WTC11 (cell line): ENCODE data around the gene ECE1. TPM values are rescaled to one million over a fixed set of nuclear protein-coding genes. Genes with fewer than 3 reads are reported as not detected.
"Not testable (repeated sequence)": the region's sequence is repeated elsewhere in the genome, so short reads cannot be mapped to it uniquely, and the experiment has no call there.

Source experiments
- ATAC-seq: fragments of 200-7000 bp; cut with Tn5 transposase; 2 replicates; pipeline ENCODE4 v1.10.0; 2021; ENCODE audit warnings: mild to moderate bottlenecking, moderate library complexity
- CTCF ChIA-PET: fragments of 300-600 bp; sonication (Branson Sonifier 250); formaldehyde crosslinking; loops from one replicate; lab custom pipeline; 2021; ENCODE audit warnings: antibody characterized with exemption; lab: Charles Lee
- POLR2A ChIA-PET: fragments of 350-600 bp; sonication (Branson Sonifier 250); formaldehyde crosslinking; loops from one replicate; lab custom pipeline; 2021; ENCODE audit warnings: antibody characterized with exemption; lab: Charles Lee
- DNase-seq: peaks from one replicate; pipeline ENCODE4 v3.0.0; 2021; ENCODE audit warnings: low spot score
- H3K27ac Mint-ChIP-seq: 2 replicates; pipeline ENCODE4 v1.8.0; 2021; ENCODE audit warnings: mixed read lengths
- H3K27me3 Mint-ChIP-seq: 2 replicates; pipeline ENCODE4 v1.8.0; 2021; ENCODE audit warnings: low read depth, mild to moderate bottlenecking, moderate library complexity, mixed read lengths
- H3K36me3 Mint-ChIP-seq: 2 replicates; pipeline ENCODE4 v1.8.0; 2021; ENCODE audit warnings: mixed read lengths
- H3K4me1 Mint-ChIP-seq: 2 replicates; pipeline ENCODE4 v1.8.0; 2022; ENCODE audit warnings: mixed read lengths
- H3K4me3 Mint-ChIP-seq: 2 replicates; pipeline ENCODE4 v1.8.0; 2021; ENCODE audit warnings: mild to moderate bottlenecking, moderate library complexity, mixed read lengths
- H3K9me3 Mint-ChIP-seq: 2 replicates; pipeline ENCODE4 v1.8.0; 2021; ENCODE audit warnings: mixed read lengths
- EMX1 ChIP-seq: fragments of 250-450 bp; sonication (Bioruptor Pico); IDR thresholded peaks from 2 replicates; pipeline ENCODE4 v1.8.0; 2021; ENCODE audit warnings: mild to moderate bottlenecking
- FOXP4 ChIP-seq: sonication (generic); formaldehyde crosslinking; IDR thresholded peaks from 2 replicates; pipeline ENCODE4 v1.8.0; 2022; ENCODE audit warnings: mild to moderate bottlenecking, missing genetic modification reagents
- GABPB1 ChIP-seq: sonication (generic); formaldehyde crosslinking; IDR thresholded peaks from 2 replicates; pipeline ENCODE4 v1.8.1; 2023; ENCODE audit warnings: mild to moderate bottlenecking, missing genetic modification reagents
- MYBL2 ChIP-seq: sonication (generic); formaldehyde crosslinking; IDR thresholded peaks from 2 replicates; pipeline ENCODE4 v1.8.1; 2023; ENCODE audit warnings: mild to moderate bottlenecking, moderate library complexity, missing genetic modification reagents
- TCF7 ChIP-seq: sonication (generic); formaldehyde crosslinking; IDR thresholded peaks from 2 replicates; pipeline ENCODE4 v1.8.0; 2022; ENCODE audit warnings: mild to moderate bottlenecking, low read depth, missing genetic modification reagents, moderate library complexity
- ZNF121 ChIP-seq: sonication (generic); formaldehyde crosslinking; IDR thresholded peaks from 2 replicates; pipeline ENCODE4 v1.8.0; 2023; ENCODE audit warnings: missing genetic modification reagents
- total RNA-seq: library from RNA; stranded (reverse); gene quantifications from 3 replicates; pipeline ENCODE4 v1.2.3, GENCODE V29; 2021

ECE1 gene
- total RNA-seq, 1 experiment from 2014 or later = 45.0 TPM

GRCh38 chr1:21174654-21175323, 115.5 kb downstream of the ECE1 start:
- peaks cover 23% of the 10 kb centered on the region for H3K27me3 Mint-ChIP-seq
- no peaks in the 10 kb centered on the region for H3K9me3 Mint-ChIP-seq
- TF ChIP-seq TCF7 (CRISPR knock-in tag) (no peak), FOXP4 (CRISPR knock-in tag) (no peak), GABPB1 (peak; percentile 80)
- H3K4me3 Mint-ChIP-seq = peak overlapping the region; percentile 82
- ChIA-PET CTCF (interaction anchor here (1.0 kb wide), 1 partner anchor 21 kb away, joined by 3 read pairs; no protein-coding TSS in a partner anchor), POLR2A (interaction anchor here (0.6 kb wide), 1 partner anchor 348 kb away, joined by 3 read pairs; no protein-coding TSS in a partner anchor)
- peak overlapping the region; percentile 71 for H3K27ac Mint-ChIP-seq
- ATAC-seq (no peak), DNase-seq (no peak)
- peaks cover 17% of the 10 kb centered on the region for H3K36me3 Mint-ChIP-seq
- peaks cover 18% of the 10 kb centered on the region for H3K4me1 Mint-ChIP-seq

- Mint-ChIP-seq H3K9me3 (no peaks in the 10 kb centered on the region), H3K4me1 (peaks cover 18% of the 10 kb centered on the region), H3K36me3 (peaks cover 20% of the 10 kb centered on the region), H3K27me3 (peaks cover 21% of the 10 kb centered on the region), H3K27ac (peak overlapping the region; percentile 71; the same call in 1 of the 2 replicates), H3K4me3 (peak overlapping the region; percentile 82)
- no peak for DNase-seq
- ChIA-PET POLR2A (interaction anchor here (0.6 kb wide), 1 partner anchor 348 kb away, joined by 3 read pairs; no protein-coding TSS in a partner anchor), CTCF (interaction anchor here (0.7 to 1.0 kb wide), 2 partner anchors 21 to 513 kb away, joined by 3 read pairs; partner anchors contain the start of gene DDOST)
- no peak for ATAC-seq
- TF ChIP-seq MYBL2 (CRISPR knock-in tag) = no peak
These were observed 116.0 kb downstream of the ECE1 start for GRCh38 chr1:21174230-21174629.

- H3K9me3 Mint-ChIP-seq, POLR2A ChIA-PET, DNase-seq, H3K27ac Mint-ChIP-seq, H3K4me3 Mint-ChIP-seq, ATAC-seq: not testable (repeated sequence)
- H3K4me1 Mint-ChIP-seq = peaks cover 18% of the 10 kb centered on the region
- H3K36me3 Mint-ChIP-seq = peaks cover 27% of the 10 kb centered on the region
- peaks cover 11% of the 10 kb centered on the region for H3K27me3 Mint-ChIP-seq
- CTCF ChIA-PET = interaction anchor here (0.9 kb wide), 1 partner anchor 22 kb away, joined by 4 read pairs; no protein-coding TSS in a partner anchor
These were observed 117.2 kb downstream of the ECE1 start for GRCh38 chr1:21173096-21173495.

GRCh38 chr1:21170837-21171236, 119.4 kb downstream of the ECE1 start:
- H3K27ac Mint-ChIP-seq, DNase-seq, H3K27me3 Mint-ChIP-seq, H3K9me3 Mint-ChIP-seq, H3K4me3 Mint-ChIP-seq, ATAC-seq: not testable (repeated sequence)
- ChIA-PET CTCF (interaction anchor here (0.6 kb wide), 1 partner anchor 226 kb away, joined by 3 read pairs; no protein-coding TSS in a partner anchor), POLR2A (interaction anchor here (0.8 to 1.5 kb wide), 2 partner anchors 19 to 384 kb away, joined by 3 read pairs; partner anchors contain the start of gene HP1BP3)
- Mint-ChIP-seq H3K4me1 (peaks cover 18% of the 10 kb centered on the region), H3K36me3 (peaks cover 39% of the 10 kb centered on the region)

GRCh38 chr1:21168444-21168843, 121.8 kb downstream of the ECE1 start:
- no peak for ATAC-seq
- no peak for DNase-seq
- ChIA-PET CTCF (no interaction called here), POLR2A (no interaction called here)
- Mint-ChIP-seq H3K9me3 (no peaks in the 10 kb centered on the region), H3K4me3 (no peak overlapping the region), H3K27ac (no peak overlapping the region), H3K36me3 (peaks cover 45% of the 10 kb centered on the region), H3K4me1 (no peaks in the 10 kb centered on the region), H3K27me3 (no peaks in the 10 kb centered on the region; the same call in 1 of the 2 replicates)
- TF ChIP-seq ZNF121 (CRISPR knock-in tag) = peak; percentile 52; the same call in 1 of the 2 replicates
- no peak for TF ChIP-seq EMX1 (CRISPR knock-in tag)

Other genes with a start within 250 kb of the ECE1 start
- gene EIF4G3, start 113.6 kb downstream of the ECE1 start, total RNA-seq = 76.7 to 78.8 TPM (median 77.7 TPM) in 3 replicates
- gene NBPF3, start 149.7 kb upstream of the ECE1 start, total RNA-seq = 17.2 to 21.4 TPM (median 17.4 TPM) in 3 replicates
- gene ALPL, start 219.0 kb upstream of the ECE1 start, total RNA-seq = 140 to 148 TPM (median 148 TPM) in 3 replicates